NCI-H2196 treated with DMSO at 0.1 percent for 48 hours (cell line): Measurements from ENCODE around the gene LEUTX.
"Not testable (repeated sequence)": the region's sequence is repeated elsewhere in the genome, so short reads cannot be mapped to it uniquely, and the experiment has no call there.

Experiments used
- DNase-seq: peaks from one replicate; lab custom pipeline; 2025; ENCODE audit not compliant: unreplicated experiment; lab: John Stamatoyannopoulos, UW

The LEUTX gene

DNA sequence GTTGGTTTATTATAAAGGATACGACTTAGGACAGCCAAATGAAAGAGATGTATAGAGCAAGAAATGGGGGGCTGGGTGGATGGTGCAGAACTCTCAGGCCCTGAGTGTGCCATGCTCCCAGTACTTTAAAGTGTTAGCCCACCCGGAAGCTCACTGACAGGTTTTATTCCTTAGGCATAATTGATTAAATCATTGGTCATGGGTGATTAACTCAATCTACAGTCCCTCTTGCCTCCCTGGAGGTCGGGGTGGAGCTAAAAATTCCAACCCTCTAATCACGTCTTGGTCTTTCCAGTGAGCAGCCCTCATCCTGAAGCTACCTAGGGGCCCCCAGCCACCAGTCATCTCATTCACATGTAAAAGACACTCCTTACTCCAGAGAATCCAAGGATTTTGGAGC is 9.9 kb upstream of the LEUTX start:
- DNase-seq: no peak

DNA sequence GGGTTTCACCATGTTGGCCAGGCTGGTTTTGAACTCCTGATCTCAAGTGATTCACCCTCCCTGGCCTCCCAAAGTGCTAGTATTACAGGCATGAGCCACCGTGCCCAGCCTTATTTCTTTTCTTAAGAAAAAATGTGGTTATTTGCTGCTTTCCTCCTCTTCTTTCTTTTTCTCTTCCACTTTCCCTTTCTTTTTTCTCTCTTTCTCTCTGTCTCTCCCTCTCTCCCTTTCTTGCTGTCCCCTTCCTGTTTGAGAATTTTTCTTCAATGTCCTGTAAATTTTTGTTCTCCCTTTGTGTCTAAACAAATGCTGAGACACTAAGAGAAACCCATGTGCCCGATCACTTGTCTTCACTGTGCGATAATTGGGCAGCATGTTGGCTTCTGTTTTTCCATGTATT is 2.2 kb downstream of the LEUTX start:
- DNase-seq: no peak

DNA sequence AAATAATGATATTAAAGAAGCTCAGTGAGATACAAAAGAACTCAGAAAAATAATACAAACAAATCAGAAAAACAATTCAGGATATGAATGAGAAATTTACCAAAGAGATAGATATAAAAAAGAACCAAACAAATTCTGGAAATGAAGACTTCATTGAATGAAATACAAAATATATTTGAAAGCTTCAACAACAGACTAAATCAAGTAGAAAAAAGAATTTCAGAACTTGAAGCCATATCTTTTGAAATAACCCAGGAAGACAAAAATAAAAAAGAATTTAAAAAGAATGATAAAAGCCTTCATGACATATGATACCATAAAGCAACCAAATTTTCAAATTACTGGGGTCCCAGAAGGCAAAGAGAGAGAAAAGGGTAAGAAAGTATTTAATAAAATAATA is 9.6 kb downstream of the LEUTX start:
- no peak for DNase-seq

DNA sequence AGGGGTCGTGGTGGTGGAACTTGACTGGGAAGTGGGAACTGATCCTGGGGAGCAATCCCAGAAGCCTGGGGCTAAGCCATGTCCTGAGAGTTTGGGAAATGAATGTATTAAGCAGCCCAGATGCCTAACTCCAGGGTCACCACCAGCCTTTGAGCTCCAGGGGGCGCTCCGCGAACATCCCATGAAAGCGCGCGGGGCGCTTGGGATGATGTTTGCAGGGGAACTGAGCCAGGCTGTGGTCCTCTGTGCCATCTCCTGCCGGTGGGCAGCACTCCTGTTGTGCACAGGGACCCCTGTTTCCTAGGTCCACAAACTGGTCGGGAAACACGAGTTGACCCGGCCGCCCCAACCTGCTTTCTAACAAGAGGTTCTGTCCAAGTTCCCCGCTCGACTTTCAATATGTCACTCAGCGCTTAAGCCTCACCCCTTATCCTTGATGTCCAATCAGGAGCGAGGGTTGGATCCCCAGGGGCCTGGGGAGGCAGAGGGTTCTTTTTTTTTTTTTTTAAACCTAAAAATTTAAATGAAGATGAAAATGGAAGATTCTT is 14.4 kb downstream of the LEUTX start:
- DNase-seq: peak; percentile 44

DNA sequence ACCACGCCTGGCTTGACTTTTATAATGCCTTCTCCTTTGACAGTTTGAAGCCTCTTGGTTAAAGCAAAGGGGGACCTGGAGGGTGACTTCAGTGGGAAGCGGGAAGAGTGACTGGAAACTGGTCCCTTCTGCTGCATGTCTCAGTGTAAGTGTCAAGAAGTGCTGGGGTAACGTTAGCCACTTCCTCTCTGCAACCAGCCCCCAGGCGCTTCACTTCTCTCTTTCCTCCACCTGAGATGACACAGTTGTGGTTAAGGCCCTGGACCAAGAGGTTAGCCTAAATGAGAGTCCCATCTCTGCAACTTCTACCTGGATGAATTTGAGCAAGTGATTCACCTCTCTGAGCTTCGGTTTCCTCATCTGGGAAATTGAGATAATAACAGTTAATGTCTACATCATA is 16.3 kb downstream of the LEUTX start:
- DNase-seq: no peak

DNA sequence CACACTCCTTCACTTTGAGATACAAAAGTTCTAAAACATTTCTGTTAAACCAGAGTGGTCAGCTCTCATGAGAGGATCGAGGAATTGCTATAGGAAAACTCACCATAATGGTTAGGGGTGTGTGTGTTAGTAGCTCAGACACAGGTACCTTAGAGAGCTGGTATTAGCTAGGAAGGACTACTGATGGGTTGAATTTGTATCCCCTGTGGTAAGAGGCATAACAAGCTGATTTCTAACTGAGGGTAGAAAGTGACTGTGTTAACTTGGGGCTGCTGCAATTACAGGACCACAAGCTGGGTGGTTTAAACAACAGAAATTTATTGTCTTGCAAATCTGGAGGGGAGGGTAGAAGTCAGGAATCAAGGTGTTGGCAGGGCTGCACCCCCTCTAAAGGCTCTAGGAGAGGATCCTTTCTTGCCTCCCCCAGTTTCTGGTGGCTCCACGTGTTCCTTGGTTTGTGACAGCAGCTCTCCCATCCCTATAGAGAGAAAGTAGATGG is 17.4 kb downstream of the LEUTX start:
- no peak for DNase-seq

DNA sequence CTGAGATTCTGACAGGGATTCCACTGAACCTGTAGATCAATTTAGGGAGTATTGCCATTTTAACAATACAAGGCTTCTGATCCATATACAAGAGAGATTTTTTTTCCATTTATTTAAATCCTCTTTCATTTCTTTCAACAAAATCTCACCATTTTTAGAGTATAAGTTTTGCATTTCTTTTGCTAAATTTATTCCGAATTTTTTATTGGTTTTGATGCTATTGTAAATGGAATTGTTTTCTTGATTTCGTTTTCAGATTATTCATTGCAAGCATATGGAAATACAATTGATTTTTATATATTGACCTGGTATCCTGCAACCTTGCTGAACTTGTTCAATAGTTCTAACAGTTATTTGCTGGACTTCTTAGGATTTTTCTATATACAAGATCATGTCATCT is 18.4 kb downstream of the LEUTX start:
- DNase-seq: no peak

DNA sequence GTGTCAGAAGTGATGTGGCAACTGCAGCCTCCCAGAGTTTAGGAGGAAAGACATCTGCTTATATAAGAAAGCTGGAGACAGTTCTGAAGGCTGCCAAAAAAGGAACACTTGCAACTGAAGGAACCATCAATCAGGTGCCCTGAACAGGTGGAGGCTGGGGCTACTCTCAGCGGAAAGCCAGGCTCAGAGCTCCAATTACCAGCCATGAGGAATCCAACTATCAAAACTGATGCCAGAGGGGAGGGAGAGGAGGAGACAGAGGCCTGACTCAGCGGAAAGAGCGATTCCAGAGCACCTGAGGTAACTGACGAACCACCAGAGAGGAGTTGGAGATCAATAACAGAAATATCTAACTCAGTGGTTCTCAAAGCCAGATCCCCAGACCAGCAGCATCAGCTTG is 24.3 kb downstream of the LEUTX start:
- DNase-seq: no peak

DNA sequence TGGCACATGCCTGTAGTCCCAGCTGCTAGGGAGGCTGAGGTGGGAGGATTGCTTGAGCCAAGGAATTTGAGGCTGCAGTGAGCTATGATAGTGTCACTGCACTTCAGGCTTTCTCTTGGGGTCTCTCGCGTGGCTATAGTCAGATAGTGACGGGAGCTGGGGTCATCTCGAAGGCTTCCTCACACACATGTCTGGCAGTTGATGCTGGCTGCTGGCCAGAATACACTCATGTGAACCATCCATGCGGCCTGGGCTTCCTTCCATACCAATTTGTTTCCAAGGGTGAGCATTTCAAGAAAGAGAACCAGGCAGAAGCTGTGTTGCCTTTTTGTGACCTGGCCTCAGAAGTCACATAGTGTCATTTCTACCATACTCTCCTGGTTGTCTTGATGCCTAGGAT is 26.4 kb downstream of the LEUTX start:
- no peak for DNase-seq

DNA sequence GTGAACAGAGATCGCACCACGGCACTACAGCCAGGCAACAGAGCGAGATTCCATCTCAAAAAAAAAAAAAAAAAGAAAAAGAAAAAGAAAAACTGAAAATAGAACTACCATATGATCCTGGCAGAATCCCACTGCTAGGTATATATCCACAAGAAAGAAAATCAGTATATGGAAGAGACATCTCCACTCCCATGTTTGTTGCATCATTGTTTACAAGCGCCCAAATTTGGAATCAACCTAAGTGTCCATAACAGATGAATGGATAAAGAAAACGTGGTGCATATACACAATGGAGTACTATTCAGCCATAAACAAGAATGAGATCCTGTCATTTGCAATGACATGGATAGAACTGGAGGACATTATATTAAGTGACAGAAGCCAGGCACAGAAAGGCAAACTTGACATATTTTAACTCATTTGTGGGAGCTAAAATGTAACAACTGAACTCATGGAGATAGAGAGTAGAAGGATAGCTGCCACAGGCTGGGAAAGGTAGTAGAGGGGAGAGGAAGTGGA is 29.3 kb downstream of the LEUTX start:
- DNase-seq: no peak

DNA sequence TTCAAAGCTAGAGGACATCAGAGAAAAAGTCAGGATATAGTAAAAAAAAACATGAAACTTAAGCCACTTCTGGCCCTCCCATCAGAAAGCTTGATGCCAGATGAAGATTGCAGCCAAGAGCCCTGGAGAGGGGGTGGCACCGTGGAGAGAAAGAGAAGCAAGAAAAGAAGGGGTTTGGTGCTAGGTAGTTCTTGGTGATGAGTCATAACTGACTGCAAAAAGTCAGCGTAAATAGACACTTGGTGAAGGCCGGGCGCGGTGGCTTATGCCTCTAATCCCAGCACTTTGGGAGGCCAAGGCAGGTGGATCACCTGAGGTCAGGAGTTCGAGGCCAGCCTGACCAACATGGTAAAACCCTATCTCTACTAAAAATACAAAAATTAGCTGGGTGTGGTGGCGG is 30.0 kb downstream of the LEUTX start:
- DNase-seq: not testable (repeated sequence)

DNA sequence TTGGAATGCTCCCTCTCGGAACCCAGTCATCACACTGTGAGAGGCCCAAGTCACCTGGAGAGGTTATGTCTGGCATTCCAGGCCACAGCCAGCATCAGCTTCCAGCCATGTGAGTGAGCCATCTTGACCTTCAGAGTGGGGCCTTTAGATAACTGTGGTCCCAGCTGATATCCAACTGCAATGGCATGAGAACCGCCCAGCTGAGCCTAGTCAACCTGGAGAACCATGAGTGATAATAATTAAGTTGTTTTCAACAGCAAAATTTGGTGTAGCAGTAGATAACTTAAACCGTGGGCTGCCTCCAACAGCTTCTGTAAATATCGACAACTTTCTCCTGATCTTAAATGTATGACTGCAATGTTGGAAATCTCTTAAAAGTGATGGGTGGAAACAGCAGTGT is 30.7 kb downstream of the LEUTX start:
- no peak for DNase-seq

DNA sequence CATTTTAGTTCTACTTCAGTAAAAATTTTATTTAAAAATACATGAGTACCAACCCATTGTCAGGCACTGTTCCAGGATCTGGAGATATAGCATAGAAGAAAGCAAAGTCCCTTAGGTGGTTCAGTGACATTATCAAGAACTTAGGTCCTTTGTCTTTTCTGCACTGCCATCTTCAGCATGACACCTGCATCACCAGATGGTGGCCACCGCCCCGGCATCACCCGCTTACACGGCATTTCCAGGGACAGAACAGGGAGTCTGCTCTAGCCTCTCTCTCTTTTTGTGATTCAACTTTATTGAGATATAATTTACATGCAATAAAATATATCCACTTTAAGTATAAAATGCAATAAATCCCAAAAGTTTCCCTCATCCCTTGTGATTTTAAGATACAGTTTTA is 31.8 kb downstream of the LEUTX start:
- no peak for DNase-seq

DNA sequence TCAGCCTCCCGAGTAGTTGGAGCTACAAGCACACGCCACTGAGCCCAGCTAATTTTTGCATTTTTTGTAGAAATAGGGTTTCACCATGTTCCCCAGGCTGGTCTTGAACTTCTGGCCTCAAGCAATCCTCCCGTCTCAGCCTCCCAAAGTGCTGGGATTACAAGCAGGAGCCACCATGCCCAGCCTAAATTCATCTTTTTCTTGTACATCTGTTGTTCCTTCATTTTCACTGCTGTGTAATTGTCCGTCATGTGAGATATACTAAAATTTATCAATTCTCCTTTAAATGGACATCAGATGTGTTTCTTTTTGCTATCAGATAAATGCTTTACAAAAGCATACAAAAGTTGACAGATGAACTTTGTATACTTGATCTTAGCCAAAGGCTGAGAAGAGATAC is 32.4 kb downstream of the LEUTX start:
- DNase-seq: no peak

DNA sequence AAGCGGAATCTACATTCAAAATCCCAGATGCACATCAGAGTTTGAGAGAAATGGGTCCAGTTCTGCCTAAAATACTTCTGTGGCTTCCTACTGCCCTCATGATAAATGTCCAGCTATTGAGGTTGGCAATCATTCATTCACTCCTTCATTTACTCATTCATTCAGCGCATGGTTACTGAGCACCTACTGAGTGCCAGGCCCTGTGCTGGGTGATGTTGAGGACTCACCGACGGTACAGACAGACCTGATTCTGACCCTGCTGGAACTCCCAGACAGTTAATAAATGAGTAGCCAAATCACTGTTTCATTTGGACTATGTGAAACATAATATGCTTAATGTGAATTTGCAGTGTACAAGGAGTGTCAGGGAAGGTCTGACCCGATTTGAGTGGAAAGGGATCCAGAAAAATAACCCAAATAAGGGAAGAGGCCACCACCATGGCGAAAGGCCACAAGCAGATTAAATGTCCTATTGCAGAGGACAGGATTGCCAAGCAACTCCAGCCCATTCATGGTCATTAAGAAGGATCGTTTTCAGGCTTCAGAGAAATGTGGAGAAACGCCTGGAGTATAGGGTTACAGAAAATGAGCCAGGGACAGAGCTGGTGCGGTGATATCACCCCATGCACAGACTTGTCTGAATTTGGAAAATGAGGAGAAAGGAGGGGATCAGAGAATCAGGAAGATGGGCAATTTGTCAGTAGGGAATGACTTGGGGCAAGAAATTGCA is 34.8 kb downstream of the LEUTX start:
- DNase-seq: peak; percentile 56

DNA sequence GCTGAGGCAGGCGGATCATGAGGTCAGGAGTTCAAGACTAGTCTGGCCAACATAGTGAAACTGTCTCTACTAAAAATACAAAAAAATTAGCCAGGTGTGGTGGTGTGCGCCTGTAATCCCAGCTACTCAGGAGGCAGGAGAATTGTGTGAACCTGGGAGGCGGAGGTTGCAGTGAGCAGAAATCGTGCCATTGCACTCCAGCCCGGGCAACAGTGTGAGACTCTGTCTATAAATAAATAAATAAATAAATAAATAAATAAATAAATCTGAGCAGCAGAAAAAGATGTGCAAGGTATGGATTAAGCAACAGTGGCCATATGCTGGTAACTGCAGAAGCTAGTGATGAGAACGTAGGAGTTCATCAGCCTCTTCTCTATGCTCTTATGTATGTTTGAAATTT is 35.5 kb downstream of the LEUTX start:
- not testable (repeated sequence) for DNase-seq

DNA sequence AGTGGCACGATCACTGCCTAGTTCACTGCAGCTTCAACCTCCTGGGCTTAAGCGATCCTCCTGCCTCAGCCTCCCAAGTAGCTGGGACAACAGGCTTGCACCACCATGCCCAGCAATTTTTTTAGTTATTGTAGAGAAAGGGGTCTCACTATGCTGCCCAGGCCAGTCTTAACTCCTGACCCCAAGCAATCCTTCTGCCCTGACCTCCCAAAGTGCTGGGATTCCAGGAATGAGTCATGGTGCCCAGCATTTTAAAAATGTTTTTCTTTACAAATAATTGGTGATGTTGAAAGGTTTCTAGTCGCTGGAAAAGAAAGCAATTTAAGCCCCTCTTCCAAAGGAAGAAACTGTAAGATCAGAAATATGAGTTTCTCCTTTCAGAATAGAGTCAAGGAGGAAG is 35.9 kb downstream of the LEUTX start:
- DNase-seq: no peak

DNA sequence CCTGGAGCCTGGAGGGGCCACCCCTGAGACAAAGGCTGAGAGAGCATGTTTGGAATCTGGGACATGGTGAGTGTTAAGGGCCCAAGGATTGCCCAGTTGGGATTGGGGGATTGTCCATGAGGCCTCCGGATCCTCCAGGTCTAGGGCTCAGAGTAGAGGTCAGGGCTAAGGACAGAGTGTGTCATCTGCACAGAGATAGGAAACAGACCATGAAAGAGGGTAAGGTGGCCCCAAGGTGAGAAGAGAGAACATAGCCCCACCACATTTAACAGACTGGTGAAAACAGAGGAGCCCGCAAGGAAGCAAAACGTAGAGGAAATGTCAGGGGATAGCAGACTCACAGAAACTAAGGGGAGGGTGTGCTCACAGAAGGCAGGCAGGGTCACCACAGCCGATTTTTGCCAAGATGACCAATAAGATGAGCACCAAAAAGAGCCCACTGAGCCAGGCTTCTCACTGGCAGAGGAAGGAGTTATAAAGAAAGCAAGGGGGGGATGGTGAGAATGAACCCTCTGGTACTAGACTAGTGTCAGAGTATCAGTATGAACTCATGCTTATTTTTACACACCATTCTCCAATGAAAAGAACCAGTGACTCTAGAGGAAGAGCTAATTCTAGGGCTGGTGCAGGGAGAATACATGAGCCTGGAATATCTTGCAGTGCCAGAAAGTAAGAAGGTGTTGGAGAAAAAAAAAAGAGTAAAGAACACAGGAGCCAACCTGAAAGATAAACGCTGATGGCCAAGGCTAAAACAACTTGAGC is 37.8 kb downstream of the LEUTX start:
- DNase-seq: no peak

DNA sequence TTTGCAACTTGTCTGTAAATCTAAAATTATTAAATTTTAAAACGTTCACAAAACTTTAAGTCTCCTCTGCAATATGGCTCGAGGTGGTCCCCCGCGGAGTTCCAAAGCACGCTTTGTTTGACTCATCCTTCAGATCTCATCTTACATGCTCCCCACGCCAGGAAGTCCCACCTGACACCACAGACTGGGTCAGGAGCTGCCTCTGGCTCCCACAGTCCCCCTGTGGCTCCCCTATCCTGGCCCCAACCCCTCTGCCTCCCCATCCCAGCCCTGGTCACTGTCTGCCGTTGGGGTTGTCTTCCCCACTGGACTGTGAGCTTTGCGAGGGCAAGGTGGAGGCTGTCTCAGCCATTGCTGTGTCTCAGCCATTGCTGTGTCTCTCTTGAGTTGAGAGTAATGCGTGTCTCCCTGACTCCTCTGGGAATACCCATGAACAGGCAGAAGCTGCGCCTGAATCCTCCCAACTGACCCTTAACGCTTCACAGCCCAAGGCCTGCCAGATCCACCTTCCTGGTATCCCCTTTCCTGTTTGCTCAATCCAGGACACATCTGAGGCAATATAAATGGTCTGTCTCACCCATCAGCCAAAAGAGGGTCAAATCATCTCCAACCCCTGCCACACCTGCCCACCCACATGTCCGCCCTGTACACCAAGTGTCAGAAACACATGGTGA is 39.4 kb downstream of the LEUTX start:
- no peak for DNase-seq

DNA sequence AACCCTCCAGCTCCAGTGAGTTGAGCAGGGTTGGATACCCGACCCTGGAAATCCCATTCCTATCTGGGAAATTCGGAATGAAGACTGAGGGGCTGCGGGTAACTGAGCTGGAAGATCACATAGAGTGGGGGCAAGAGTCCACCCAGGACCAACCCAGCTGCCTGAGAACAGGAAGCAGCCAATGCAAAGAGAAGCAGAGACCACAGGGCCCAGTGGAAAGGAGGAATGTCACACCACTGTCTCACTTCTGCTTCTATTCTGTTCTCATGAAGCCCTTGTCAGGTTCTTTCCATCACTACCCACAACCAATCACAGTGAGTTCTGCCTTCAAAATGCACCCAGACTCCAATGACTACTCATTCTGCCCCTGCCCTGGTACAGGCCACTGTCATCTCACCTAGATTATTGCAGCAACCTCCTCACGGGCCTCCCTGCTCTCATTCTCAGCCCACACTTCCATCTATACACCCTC is 40.0 kb downstream of the LEUTX start:
- DNase-seq: no peak

DNA sequence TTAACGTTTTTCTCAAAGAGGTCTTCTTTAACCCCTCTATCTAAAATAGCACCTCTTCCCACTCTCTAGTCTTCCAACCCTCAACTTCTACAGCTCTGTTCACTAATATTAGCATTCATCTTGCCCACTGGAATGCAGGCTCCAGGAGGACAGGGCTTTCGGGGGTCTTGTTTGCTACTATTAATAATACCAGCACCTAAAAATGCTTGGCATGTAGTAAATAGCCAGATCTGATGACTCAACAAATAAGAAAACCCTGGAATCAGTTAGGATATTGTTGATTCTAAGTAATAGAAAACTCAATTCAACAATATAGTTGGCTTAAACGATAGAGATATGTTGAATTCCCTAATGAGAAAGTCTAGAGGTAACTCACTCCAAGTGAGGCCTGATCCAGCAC is 41.1 kb downstream of the LEUTX start:
- no peak for DNase-seq
